Neuronal stem cell (in vitro differentiated cells): Measurements from ENCODE around the gene FRMD5.

Experiments
- DNase-seq: peaks from one replicate; pipeline ENCODE4 v3.0.0-alpha.2; 2013; ENCODE audit warnings: low spot score
- H2AFZ ChIP-seq: one replicate; pipeline ENCODE4 v1.6.1; 2013; ENCODE audit warnings: mild to moderate bottlenecking, low read length, inconsistent platforms
- H2AK5ac ChIP-seq: 2 replicates; pipeline ENCODE4 v1.6.1; 2013; ENCODE audit warnings: low read depth, mild to moderate bottlenecking, inconsistent platforms, low read length, moderate library complexity, mixed read lengths
- H2BK120ac ChIP-seq: 2 replicates; pipeline ENCODE4 v1.6.1; 2013; ENCODE audit warnings: low read depth, mild to moderate bottlenecking, inconsistent platforms, low read length, moderate library complexity, mixed read lengths
- H2BK12ac ChIP-seq: one replicate; pipeline ENCODE4 v1.6.1; 2013; ENCODE audit warnings: low read length, inconsistent platforms
- H2BK15ac ChIP-seq: 2 replicates; pipeline ENCODE4 v1.6.1; 2013; ENCODE audit warnings: mild to moderate bottlenecking, low read length, inconsistent platforms, mixed read lengths
- H2BK5ac ChIP-seq: one replicate; pipeline ENCODE4 v1.6.1; 2013; ENCODE audit warnings: inconsistent platforms, mild to moderate bottlenecking, low read length, moderate library complexity
- H3K14ac ChIP-seq: one replicate; pipeline ENCODE4 v1.6.1; 2013; ENCODE audit warnings: low read length, inconsistent platforms
- H3K18ac ChIP-seq: 2 replicates; pipeline ENCODE4 v1.6.1; 2013; ENCODE audit warnings: low read length, inconsistent platforms
- H3K23ac ChIP-seq: 2 replicates; pipeline ENCODE4 v1.6.1; 2013; ENCODE audit warnings: low read depth, mild to moderate bottlenecking, mixed read lengths, low read length, inconsistent platforms; ENCODE audit not compliant: poor library complexity
- H3K27ac ChIP-seq: replicated peaks from 3 replicates; pipeline ENCODE4 v1.5.1; 2013; ENCODE audit warnings: low read length, inconsistent platforms
- H3K27me3 ChIP-seq, 3 experiments: 2 replicates each; pipeline ENCODE4 v1.6.1; 2013; ENCODE audit warnings: low read length in 3 of 3, mild to moderate bottlenecking in 2 of 3, inconsistent platforms in 1 of 3, low read depth in 1 of 3, mixed read lengths in 1 of 3, moderate library complexity in 1 of 3; ENCODE audit not compliant: control insufficient read depth in 3 of 3, insufficient read depth in 3 of 3
- H3K36me3 ChIP-seq, 2 donors: replicated peaks in 1 of 2; 2 replicates each; pipeline ENCODE4 v1.6.1; 2013; ENCODE audit warnings: low read length in 2 of 2; ENCODE audit not compliant: control insufficient read depth in 2 of 2, insufficient read depth in 2 of 2
- H3K4ac ChIP-seq: 2 replicates; pipeline ENCODE4 v1.6.1; 2013; ENCODE audit warnings: inconsistent platforms, mild to moderate bottlenecking, low read length, moderate library complexity
- H3K4me1 ChIP-seq, 2 donors: 1 replicate in 1 of 2; 2 replicates in 1 of 2; pipeline ENCODE4 v1.6.1; 2013; ENCODE audit warnings: low read length in 2 of 2, low read depth in 1 of 2; ENCODE audit not compliant: control insufficient read depth in 2 of 2, insufficient read depth in 1 of 2
- H3K4me2 ChIP-seq: one replicate; pipeline ENCODE4 v1.6.1; 2013; ENCODE audit warnings: mild to moderate bottlenecking, low read length, inconsistent platforms; ENCODE audit not compliant: insufficient read depth, poor library complexity, severe bottlenecking
- H3K4me3 ChIP-seq, 2 donors: 2 replicates each; pipeline ENCODE4 v1.5.1; 2013; ENCODE audit warnings: low read length in 2 of 2, mild to moderate bottlenecking in 2 of 2, inconsistent platforms in 1 of 2, moderate library complexity in 1 of 2
- H3K79me1 ChIP-seq: one replicate; pipeline ENCODE4 v1.6.1; 2013; ENCODE audit warnings: low read depth, mild to moderate bottlenecking, inconsistent platforms, low read length, moderate library complexity
- H3K9ac ChIP-seq: one replicate; pipeline ENCODE4 v1.6.1; 2013; ENCODE audit warnings: mild to moderate bottlenecking, low read depth, low read length, inconsistent platforms; ENCODE audit not compliant: poor library complexity
- H3K9me3 ChIP-seq, 2 donors: replicated peaks in 1 of 2; 2 replicates each; pipeline versions ENCODE3 to v1.6.1; 2013; ENCODE audit warnings: low read length in 2 of 2, mild to moderate bottlenecking in 2 of 2, inconsistent platforms in 1 of 2, low read depth in 1 of 2, mixed read lengths in 1 of 2, moderate library complexity in 1 of 2; ENCODE audit not compliant: control insufficient read depth in 2 of 2, insufficient read depth in 1 of 2
- H4K8ac ChIP-seq: one replicate; pipeline ENCODE4 v1.6.1; 2013; ENCODE audit warnings: low read depth, mild to moderate bottlenecking, inconsistent platforms, low read length, moderate library complexity
- H4K91ac ChIP-seq: one replicate; pipeline ENCODE4 v1.6.1; 2013; ENCODE audit warnings: low read length, low read depth, mild to moderate bottlenecking, inconsistent platforms; ENCODE audit not compliant: poor library complexity
- WGBS, 2 donors: extraction: QIAGEN DNeasy Blood & Tissue Kit; methylation state at CpG; one replicate each; pipeline ENCODE4 v1.1.7; 2013; ENCODE audit warnings: missing lambda C conversion rate in 2 of 2, mixed read lengths in 1 of 2; ENCODE audit not compliant: insufficient read length in 2 of 2, insufficient replicate concordance in 1 of 2; ENCODE audit errors: extremely low coverage in 2 of 2; 5-methylcytosine and 5-hydroxymethylcytosine counted together

Gene FRMD5

GRCh38 chr15:44099671-44100070, 95.4 kb downstream of the FRMD5 start:
- H3K23ac ChIP-seq = no peak overlapping the region
- H4K8ac ChIP-seq = no peak overlapping the region
- no CpG with 5 or more reads among the region's 1 CpG for WGBS, 2 donors
- no peaks in the 10 kb centered on the region for H3K79me1 ChIP-seq
- no peak for DNase-seq
- H3K36me3 ChIP-seq = no peaks in the 10 kb centered on the region
- H3K27me3 ChIP-seq = peaks cover 0 to 75% (median 0%) of the 10 kb centered on the region in 3 experiments
- no peak overlapping the region for H3K14ac ChIP-seq
- H3K9ac ChIP-seq = no peak overlapping the region
- peaks cover 5 to 19% of the 10 kb centered on the region in 2 donors for H3K4me1 ChIP-seq
- no peak overlapping the region for H2BK12ac ChIP-seq
- H3K9me3 ChIP-seq = no peaks in the 10 kb centered on the region
- no peak overlapping the region for H3K4me3 ChIP-seq
- no peak overlapping the region for H2BK5ac ChIP-seq
- no peak overlapping the region for H2BK120ac ChIP-seq
- H3K27ac ChIP-seq = no peak overlapping the region
- H3K4me2 ChIP-seq = no peak overlapping the region
- H4K91ac ChIP-seq = no peak overlapping the region
- no peak overlapping the region for H3K18ac ChIP-seq
- no peak overlapping the region for H2AK5ac ChIP-seq
- H2BK15ac ChIP-seq = no peak overlapping the region
- H2AFZ ChIP-seq = no peak overlapping the region
- no peak overlapping the region for H3K4ac ChIP-seq

- Histone ChIP-seq H4K91ac (no peak overlapping the region), H3K4ac (no peak overlapping the region), H3K9ac (no peak overlapping the region), H2AK5ac (no peak overlapping the region), H2BK12ac (no peak overlapping the region), H3K23ac (no peak overlapping the region), H2AFZ (no peak overlapping the region), H2BK15ac (no peak overlapping the region), H3K36me3 (no peaks in the 10 kb centered on the region), H3K27me3 (peaks cover 0 to 70% (median 0%) of the 10 kb centered on the region in 3 experiments), H3K18ac (no peak overlapping the region), H3K4me2 (no peak overlapping the region), H3K4me3 (no peak overlapping the region), H4K8ac (no peak overlapping the region), H3K4me1 (peaks cover 4 to 10% of the 10 kb centered on the region in 2 donors), H3K9me3 (no peaks in the 10 kb centered on the region), H3K14ac (no peak overlapping the region), H2BK5ac (no peak overlapping the region), H2BK120ac (no peak overlapping the region), H3K79me1 (no peaks in the 10 kb centered on the region), H3K27ac (no peak overlapping the region)
- WGBS, 2 donors = no CpG with 5 or more reads among the region's 3 CpGs
- no peak for DNase-seq
These were observed 97.5 kb downstream of the FRMD5 start for GRCh38 chr15:44097552-44097951.

GRCh38 chr15:44096596-44096995, 98.5 kb downstream of the FRMD5 start:
- no peaks in the 10 kb centered on the region for H3K36me3 ChIP-seq
- no peaks in the 10 kb centered on the region for H3K9me3 ChIP-seq
- H3K27ac ChIP-seq = no peak overlapping the region
- H3K9ac ChIP-seq = no peak overlapping the region
- no peak overlapping the region for H2AK5ac ChIP-seq
- H3K27me3 ChIP-seq = peaks cover 0 to 71% (median 0%) of the 10 kb centered on the region in 3 experiments
- no peak overlapping the region for H2BK12ac ChIP-seq
- no peaks in the 10 kb centered on the region for H3K79me1 ChIP-seq
- no peak overlapping the region for H3K4me3 ChIP-seq
- H3K23ac ChIP-seq = no peak overlapping the region
- H2AFZ ChIP-seq = no peak overlapping the region
- H3K18ac ChIP-seq = no peak overlapping the region
- H4K91ac ChIP-seq = no peak overlapping the region
- WGBS, 2 donors = no CpG with 5 or more reads among the region's 3 CpGs
- H3K4me1 ChIP-seq = peaks cover 0 to under 1% of the 10 kb centered on the region in 2 donors
- H3K4me2 ChIP-seq = no peak overlapping the region
- no peak overlapping the region for H2BK5ac ChIP-seq
- H3K14ac ChIP-seq = no peak overlapping the region
- no peak overlapping the region for H2BK120ac ChIP-seq
- H4K8ac ChIP-seq = no peak overlapping the region
- H2BK15ac ChIP-seq = no peak overlapping the region
- H3K4ac ChIP-seq = no peak overlapping the region
- DNase-seq = no peak

- Histone ChIP-seq H3K9me3 (no peaks in the 10 kb centered on the region), H3K4me3 (no peak overlapping the region), H2BK12ac (no peak overlapping the region), H3K18ac (no peak overlapping the region), H3K36me3 (no peaks in the 10 kb centered on the region), H3K4me1 (no peaks in the 10 kb centered on the region), H2AFZ (no peak overlapping the region), H3K27ac (no peak overlapping the region), H2BK15ac (no peak overlapping the region), H3K4me2 (no peak overlapping the region), H3K4ac (no peak overlapping the region), H3K14ac (no peak overlapping the region), H3K27me3 (peaks cover 0 to 61% (median 0%) of the 10 kb centered on the region in 3 experiments), H4K8ac (no peak overlapping the region), H2BK5ac (no peak overlapping the region), H4K91ac (no peak overlapping the region), H3K23ac (no peak overlapping the region), H3K79me1 (no peaks in the 10 kb centered on the region), H2AK5ac (no peak overlapping the region), H3K9ac (no peak overlapping the region), H2BK120ac (no peak overlapping the region)
- DNase-seq = no peak
- no CpG with 5 or more reads among the region's 3 CpGs for WGBS, 2 donors
These were observed 100.3 kb downstream of the FRMD5 start for GRCh38 chr15:44094781-44095180.
